ENCODE data around the gene FBP1.
"Not testable (repeated sequence)": the region's sequence is repeated elsewhere in the genome, so short reads cannot be mapped to it uniquely, and the experiment has no call there.

Gene FBP1

GRCh38 chr9:94612071-94612470, 27.2 kb downstream of the FBP1 start:
- no peak for DNase-seq

GRCh38 chr9:94611638-94612068, 27.7 kb downstream of the FBP1 start:
- DNase-seq = peak in 1 of 5 donors; percentile 20

DNA sequence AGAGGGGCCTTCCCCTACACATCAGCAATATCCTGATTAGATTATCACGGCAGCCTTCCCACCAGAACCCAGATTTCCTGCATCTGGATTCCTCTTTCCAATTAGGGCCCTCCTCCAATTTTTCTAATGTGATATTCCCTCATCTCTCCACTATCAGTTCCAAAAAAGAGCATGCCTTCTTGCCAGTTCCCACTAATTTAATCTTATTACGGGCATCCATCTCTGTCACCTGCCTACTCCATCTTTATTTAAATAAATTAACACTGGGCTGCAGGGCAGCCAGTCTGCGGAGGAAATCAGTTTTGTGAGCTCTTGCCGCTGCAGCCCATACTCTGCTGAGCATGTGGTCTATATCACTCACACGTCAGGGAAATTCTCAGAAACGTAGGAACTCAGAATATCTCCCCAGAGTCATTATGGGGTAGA, 29.1 kb downstream of the FBP1 start:
- no peak for DNase-seq

DNA sequence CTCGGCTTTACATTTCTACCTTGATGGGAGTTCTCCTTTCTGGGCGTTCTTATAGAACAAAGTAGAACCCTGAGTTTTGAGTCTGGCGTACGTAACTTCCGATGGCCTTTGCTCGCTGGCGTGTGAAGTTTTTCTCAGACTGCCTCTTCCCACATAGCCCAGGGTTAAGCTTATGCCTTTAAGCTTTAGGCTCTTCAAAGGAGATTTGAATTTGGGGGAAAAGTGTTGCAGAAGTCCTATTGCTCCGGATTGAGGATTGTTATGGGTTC, 32.0 kb downstream of the FBP1 start:
- no peak for DNase-seq

DNA sequence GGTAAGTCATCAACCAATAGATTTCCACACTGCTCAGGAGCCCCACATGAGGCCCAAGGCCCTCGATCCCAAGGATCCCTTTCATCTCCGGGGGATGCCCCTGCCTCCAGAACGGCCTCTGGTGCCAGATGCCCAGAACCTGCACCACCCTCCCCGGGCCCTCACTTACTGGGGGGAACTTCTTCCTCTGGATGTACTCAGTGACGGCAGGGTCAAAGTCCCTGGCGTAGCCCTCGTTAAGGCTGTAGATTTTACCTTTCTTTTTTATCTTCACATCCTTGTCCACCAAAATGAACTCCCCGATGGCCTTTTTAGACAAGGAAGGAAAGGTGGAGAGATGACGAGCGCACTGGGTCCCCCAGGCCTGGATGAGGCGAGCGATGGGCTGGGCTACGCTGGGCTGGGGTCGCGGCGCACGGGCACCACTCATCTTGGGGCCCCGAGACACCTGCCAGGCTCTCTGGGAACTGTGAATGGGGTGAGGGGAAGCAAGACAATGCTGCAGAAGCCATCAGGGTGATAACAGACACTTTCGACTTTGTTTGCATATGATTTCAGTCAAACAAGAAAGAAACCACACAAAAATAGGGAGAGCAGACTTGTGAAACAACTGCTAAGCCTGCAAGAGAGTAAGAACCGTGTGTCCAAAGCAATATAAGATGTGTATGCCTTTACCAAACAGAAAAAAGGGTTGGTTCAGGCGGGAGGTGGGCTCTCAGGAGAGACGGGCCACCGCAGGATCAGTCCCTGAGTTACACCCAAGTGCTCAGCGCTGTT, 32.5 kb downstream of the FBP1 start:
- no peak for DNase-seq

DNA sequence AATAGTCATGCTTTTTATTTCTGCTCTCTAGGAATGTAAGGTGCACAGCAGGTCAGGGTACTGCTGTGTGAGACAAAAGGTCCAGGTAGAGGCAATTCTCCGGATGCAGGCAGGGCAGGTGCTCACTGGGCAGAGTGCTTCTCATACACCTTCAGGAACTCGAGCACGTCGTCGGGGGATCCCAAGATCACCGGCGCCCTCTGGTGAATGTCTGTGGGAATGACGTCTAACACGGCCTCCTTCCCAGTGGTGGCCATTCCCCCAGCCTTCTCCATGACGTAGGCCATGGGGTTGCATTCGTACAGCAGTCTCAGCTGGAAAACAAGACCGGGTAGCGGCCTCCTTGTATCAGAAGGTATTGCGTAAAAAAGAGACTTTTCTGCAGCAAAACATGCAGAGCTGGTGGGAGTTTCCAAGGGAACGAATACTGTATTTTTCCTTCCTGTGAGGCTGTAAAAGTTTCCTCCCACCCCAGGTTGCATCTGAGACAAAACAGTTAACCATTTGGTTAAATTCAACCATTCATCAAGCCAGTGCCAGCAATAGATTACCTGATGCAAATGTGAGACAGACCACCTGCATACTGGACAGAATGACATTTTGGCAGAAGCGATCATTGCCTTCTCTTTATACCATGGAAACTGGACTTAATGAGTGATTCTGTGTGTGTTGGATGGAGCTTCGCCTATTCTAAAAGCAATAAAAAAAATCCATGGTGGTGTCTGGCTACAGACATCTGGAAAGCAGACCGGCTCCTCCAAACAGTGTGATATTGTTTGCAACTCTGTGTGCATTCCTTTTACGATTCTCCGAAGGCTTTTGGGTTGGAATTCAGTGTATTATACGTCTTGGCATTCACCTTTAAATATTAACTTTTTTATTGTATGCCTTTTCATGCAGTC, 35.8 kb downstream of the FBP1 start:
- DNase-seq = peak in 4 of 5 donors; percentile 27 to 45 (median 40)

- no peak for DNase-seq
Observed at GRCh38 chr9:94602666-94603065, 36.7 kb downstream of the FBP1 start.

- no peak for DNase-seq
Observed at GRCh38 chr9:94600715-94601114, 38.6 kb downstream of the FBP1 start.

GRCh38 chr9:94600258-94600657, 39.1 kb downstream of the FBP1 start:
- DNase-seq = no peak

DNA sequence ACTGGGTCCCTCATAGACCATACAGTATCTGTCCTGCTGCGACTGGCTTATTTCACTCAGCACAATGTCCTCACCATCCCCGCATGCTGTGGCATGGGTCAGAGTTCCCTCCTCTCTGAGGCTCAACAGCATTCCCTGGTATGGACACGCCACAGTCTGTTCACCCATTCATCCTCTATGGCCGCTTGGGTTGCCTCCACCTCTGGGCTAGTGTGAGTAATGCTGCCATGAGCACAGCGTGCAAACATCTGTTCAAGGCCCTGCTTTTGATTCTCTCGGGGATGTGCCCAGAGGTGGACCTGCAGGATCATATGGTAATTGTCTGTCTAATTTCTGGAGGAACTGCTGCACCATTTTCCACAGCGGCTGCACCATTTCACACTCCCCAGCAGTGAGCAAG, 40.2 kb downstream of the FBP1 start:
- DNase-seq = no peak

GRCh38 chr9:94593459-94594345, 45.6 kb downstream of the FBP1 start, which contains the start of gene FBP2:
FBP2 (minus strand) TSS chr9:94593824; CDS start chr9:94593726, 98 bp downstream.
- no peak for DNase-seq

DNA sequence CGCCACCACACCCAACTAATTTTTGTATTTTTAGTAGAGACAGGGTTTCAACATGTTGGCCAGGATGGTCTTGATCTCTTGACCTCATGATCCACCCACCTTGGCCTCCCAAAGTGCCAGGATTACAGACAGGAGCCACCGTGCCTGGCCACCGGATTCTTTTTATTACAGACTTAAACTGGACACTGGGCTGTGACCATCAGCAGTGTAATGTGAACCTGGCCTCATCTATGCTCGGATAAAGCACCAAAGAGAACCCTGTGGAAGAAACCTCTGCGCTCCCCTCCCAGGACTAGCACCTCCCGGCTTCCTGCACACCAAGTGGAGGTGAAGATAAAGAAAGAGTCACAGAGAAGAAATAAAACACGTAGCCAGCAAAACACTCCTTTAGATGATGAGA, 46.6 kb downstream of the FBP1 start:
- not testable (repeated sequence) for DNase-seq

GRCh38 chr9:94591876-94592275, 47.4 kb downstream of the FBP1 start:
- no peak for DNase-seq

GRCh38 chr9:94591046-94591545, 48.2 kb downstream of the FBP1 start:
- DNase-seq = not testable (repeated sequence)

DNA sequence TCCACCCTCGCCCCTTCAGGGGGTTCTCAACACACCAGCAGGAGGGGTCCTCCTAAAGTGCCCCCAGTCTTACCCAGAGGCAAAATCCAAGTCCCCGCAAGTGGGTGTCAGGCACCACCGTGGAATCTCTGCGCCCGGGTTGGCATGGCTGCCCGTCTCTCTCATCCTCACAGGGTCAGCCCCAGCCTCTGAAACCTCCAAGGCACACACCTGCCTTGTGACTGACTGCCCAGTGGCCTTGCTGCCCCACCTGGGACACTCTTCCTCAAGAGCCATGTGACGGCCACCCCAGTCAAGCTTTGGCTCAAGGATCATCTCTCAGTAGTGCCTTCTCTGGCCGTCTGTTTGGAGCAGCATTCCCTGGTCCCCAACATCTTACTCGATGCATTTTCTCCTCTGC, 50.6 kb downstream of the FBP1 start:
- no peak for DNase-seq

DNA sequence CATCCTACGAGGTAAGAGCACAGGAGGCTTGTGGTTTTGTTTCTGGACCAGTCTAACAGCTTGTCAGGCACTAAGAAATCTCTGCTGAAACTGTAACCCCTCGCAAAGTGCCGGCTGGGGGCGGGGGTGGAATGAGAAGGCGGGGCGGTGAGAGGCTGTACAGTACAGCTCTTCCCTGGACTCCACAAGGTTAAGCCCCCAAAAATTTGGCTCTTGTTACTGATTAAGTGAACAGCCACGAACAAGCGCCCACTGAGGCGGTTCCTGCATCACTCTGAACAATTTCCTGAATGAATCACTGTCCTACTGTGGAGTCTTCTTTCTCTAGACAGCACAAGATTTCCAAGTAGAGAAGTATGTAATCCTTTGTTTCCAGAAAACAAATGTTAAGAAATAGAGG, 52.5 kb downstream of the FBP1 start:
- DNase-seq = no peak

DNA sequence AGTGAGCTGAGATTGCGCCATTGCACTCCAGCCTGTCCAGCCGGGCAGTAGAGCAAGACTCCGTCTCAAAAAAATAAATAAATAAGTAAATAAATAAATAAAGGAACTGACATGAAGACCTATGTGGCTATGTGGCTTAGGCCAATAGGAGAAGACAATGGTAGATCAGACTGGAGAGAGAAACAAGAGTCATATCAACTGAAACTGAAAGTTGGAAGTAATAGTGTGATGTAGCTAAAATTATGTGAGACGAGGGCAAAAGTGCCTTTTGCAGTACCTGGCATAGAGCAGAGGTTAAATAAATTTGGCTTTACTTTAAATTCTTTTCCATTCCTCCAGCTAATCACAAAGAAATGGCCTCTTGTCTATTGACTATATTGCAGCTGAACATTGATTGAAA, 53.0 kb downstream of the FBP1 start:
- DNase-seq = peak in 1 of 5 donors; percentile 6

- no peak for DNase-seq
Observed at GRCh38 chr9:94584555-94584954, 54.8 kb downstream of the FBP1 start.

GRCh38 chr9:94581728-94582127, 57.6 kb downstream of the FBP1 start:
- DNase-seq = no peak

DNA sequence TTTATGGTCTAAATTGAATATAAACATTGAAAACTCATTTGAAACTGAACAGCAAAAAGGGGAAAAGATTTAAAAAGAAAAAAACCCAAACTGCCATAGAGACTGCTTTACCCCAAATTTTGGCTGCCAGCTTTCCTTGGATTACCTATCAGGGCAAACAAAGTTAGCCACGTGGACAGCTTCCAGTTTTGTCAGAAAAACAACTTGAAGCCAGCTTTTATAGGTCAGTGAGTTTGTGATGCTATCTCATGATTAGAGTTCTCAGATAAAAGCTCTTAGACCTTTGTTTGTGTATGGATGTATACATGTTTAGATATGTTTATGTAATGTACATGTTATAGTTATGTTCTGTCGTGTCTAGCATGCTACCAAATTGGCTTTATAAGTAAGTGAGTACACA, 61.7 kb downstream of the FBP1 start:
- DNase-seq = no peak

DNA sequence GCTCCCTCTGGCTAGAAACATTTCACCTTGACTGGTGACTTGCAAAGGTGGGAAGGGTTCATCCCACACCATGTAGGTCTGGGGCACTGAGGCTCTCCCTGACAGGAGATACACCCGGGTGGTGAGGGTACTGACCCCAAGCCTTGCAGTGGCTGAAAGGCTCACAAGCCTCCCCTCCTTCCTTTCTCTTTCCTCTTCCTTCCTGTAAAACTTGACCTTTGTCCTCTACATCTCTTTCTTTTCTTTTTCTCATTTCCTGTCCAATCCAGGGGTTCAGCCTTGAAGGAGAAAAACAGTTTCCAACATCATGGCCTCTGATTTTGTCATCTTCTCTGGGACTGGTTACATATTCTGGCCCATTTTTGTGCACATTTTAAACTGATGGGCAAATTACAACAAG, 62.3 kb downstream of the FBP1 start:
- no peak for DNase-seq

DNA sequence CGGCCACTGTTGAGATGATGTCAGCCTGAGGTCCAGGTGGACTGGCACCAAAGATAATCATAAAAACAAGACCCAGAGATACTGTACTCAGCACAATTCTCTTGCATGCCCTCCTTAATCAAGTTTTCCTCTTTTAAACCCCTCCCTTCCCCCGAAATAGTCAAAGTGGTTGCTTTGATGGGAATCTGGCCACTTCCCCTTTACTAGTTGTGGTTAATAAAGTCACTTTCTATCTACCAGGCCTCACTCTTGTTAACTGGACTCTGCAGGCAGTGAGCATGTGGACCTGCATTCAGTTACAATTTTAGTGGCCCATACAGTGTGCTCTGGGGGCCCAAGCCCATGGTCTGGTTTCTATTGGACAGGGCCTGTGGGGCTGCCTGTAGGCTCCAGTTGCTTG, 63.2 kb downstream of the FBP1 start:
- DNase-seq = no peak
